Keratinocyte (primary cell): ENCODE data around the gene SERPINB11.

ENCODE experiments used
- EZH2 ChIP-seq: IDR thresholded peaks from one replicate; pipeline ENCODE4 v1.6.1; 2012; ENCODE audit warnings: inconsistent platforms, mild to moderate bottlenecking, low read length, moderate library complexity
- TF ChIP-seq, protein P1 (sequence below), 3 experiments: IDR thresholded peaks in 1 of 3; conservative IDR thresholded peaks in 1 of 3; optimal IDR thresholded peaks in 1 of 3; 2 replicates in 2 of 3; 3 replicates in 1 of 3; pipeline versions ENCODE3 to v1.5.1; 2011; ENCODE audit warnings: low read length in 3 of 3, mild to moderate bottlenecking in 3 of 3, moderate library complexity in 2 of 3, control low read depth in 1 of 3, inconsistent platforms in 1 of 3; ENCODE audit not compliant: insufficient read depth in 2 of 3; ENCODE audit errors: extremely low read depth in 1 of 3

DNA sequence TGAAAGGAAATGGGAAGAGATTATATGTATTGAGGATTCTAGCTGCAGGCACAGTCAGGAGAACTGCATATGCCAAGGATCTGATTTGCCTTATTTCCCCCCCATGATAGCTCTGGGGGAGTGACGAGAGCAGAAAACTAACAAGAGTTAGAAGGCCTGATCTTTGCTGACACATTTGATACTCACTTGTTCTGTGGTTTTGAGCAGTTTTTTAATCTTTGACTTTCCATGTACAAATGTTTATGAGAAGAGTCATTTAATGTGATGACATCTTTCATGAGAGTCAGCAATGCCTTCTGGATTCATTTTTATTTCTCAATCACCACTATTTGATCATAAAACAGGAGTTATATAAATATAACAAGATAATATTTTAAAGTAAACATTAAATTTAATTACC lies 59.8 kb downstream of the SERPINB11 start:
- TF ChIP-seq, protein P1, sequence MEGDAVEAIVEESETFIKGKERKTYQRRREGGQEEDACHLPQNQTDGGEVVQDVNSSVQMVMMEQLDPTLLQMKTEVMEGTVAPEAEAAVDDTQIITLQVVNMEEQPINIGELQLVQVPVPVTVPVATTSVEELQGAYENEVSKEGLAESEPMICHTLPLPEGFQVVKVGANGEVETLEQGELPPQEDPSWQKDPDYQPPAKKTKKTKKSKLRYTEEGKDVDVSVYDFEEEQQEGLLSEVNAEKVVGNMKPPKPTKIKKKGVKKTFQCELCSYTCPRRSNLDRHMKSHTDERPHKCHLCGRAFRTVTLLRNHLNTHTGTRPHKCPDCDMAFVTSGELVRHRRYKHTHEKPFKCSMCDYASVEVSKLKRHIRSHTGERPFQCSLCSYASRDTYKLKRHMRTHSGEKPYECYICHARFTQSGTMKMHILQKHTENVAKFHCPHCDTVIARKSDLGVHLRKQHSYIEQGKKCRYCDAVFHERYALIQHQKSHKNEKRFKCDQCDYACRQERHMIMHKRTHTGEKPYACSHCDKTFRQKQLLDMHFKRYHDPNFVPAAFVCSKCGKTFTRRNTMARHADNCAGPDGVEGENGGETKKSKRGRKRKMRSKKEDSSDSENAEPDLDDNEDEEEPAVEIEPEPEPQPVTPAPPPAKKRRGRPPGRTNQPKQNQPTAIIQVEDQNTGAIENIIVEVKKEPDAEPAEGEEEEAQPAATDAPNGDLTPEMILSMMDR (optimal IDR thresholded peaks at IDR 0.05 in 1 of 3, IDR thresholded peaks at IDR 0.05 in 1 of 3, conservative IDR thresholded peaks at IDR 0.05 in 1 of 3; ENCODE audit: extremely low read depth in 1 of 3, insufficient read depth in 2 of 3, low read length in 3 of 3), result no peak
- TF ChIP-seq EZH2, result no peak
